Endothelial cell (in vitro differentiated cells): ENCODE measurements around the gene AP2A2. TPM values are rescaled to one million over a fixed set of nuclear protein-coding genes. Genes with fewer than 3 reads are reported as not detected.

Experiments used
- DNase-seq: peaks from one replicate; pipeline ENCODE4 v3.0.0; 2021; ENCODE audit warnings: low spot score
- H3K27ac Mint-ChIP-seq: one replicate; pipeline ENCODE4 v1.8.0; 2021; ENCODE audit warnings: mixed read lengths, inconsistent platforms; ENCODE audit not compliant: unreplicated experiment
- H3K27me3 Mint-ChIP-seq: one replicate; pipeline ENCODE4 v1.8.0; 2021; ENCODE audit warnings: mild to moderate bottlenecking, moderate library complexity, mixed read lengths, inconsistent platforms; ENCODE audit not compliant: unreplicated experiment
- H3K36me3 Mint-ChIP-seq: one replicate; pipeline ENCODE4 v1.8.0; 2021; ENCODE audit warnings: mild to moderate bottlenecking, low read depth, mixed read lengths, inconsistent platforms; ENCODE audit not compliant: unreplicated experiment
- H3K4me1 Mint-ChIP-seq: one replicate; pipeline ENCODE4 v1.8.0; 2021; ENCODE audit warnings: mild to moderate bottlenecking, mixed read lengths, inconsistent platforms; ENCODE audit not compliant: unreplicated experiment
- H3K4me3 Mint-ChIP-seq: one replicate; pipeline ENCODE4 v1.8.0; 2021; ENCODE audit warnings: mild to moderate bottlenecking, mixed read lengths, inconsistent platforms; ENCODE audit not compliant: unreplicated experiment
- H3K9me3 Mint-ChIP-seq: one replicate; pipeline ENCODE4 v1.8.0; 2021; ENCODE audit warnings: mixed read lengths, inconsistent platforms; ENCODE audit not compliant: unreplicated experiment
- total RNA-seq: library from RNA; stranded (reverse); fragmentation: NEBNext Ultra II Directional; extraction: Animal tissue kit (Norgen Biotek cat#: 25700); gene quantifications from one replicate; pipeline ENCODE4 v1.2.1, GENCODE V29; 2021; ENCODE audit not compliant: unreplicated experiment
- TF ChIP-seq, protein P1 (sequence below): fragments of 200-600 bp; sonication (generic); IDR thresholded peaks from one replicate; pipeline ENCODE4 v1.5.0; 2021; ENCODE audit warnings: antibody characterized with exemption; ENCODE audit not compliant: unreplicated experiment

Gene AP2A2
- total RNA-seq, 1 donor from 2014 or later = 287 TPM

DNA sequence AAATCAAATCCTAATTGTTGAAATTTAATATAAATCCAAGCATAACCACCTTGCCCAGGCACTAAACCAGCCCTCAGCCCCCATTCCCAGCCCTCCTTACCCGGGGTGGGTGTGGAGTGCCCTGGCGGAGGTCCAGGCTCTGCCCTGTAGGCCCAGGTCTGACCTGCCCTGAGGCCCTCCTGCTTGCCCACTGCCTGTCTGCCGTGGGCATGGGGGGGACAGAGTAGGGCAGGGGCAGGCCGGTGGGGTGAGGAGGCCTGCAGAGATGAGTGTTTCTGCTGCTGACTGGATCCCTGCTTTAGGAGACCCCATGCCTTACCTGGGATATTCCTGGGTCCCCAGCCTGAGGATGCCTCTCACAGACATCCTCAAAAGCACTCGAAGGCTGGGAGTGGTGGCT, 11.5 kb upstream of the AP2A2 start:
- Mint-ChIP-seq H3K27me3 (peaks cover 5% of the 10 kb centered on the region), H3K9me3 (no peaks in the 10 kb centered on the region), H3K36me3 (peaks cover under 1% of the 10 kb centered on the region), H3K4me1 (peaks cover 8% of the 10 kb centered on the region), H3K4me3 (no peak overlapping the region), H3K27ac (no peak overlapping the region)
- DNase-seq = no peak
- TF ChIP-seq, protein P1, sequence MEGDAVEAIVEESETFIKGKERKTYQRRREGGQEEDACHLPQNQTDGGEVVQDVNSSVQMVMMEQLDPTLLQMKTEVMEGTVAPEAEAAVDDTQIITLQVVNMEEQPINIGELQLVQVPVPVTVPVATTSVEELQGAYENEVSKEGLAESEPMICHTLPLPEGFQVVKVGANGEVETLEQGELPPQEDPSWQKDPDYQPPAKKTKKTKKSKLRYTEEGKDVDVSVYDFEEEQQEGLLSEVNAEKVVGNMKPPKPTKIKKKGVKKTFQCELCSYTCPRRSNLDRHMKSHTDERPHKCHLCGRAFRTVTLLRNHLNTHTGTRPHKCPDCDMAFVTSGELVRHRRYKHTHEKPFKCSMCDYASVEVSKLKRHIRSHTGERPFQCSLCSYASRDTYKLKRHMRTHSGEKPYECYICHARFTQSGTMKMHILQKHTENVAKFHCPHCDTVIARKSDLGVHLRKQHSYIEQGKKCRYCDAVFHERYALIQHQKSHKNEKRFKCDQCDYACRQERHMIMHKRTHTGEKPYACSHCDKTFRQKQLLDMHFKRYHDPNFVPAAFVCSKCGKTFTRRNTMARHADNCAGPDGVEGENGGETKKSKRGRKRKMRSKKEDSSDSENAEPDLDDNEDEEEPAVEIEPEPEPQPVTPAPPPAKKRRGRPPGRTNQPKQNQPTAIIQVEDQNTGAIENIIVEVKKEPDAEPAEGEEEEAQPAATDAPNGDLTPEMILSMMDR = no peak

DNA sequence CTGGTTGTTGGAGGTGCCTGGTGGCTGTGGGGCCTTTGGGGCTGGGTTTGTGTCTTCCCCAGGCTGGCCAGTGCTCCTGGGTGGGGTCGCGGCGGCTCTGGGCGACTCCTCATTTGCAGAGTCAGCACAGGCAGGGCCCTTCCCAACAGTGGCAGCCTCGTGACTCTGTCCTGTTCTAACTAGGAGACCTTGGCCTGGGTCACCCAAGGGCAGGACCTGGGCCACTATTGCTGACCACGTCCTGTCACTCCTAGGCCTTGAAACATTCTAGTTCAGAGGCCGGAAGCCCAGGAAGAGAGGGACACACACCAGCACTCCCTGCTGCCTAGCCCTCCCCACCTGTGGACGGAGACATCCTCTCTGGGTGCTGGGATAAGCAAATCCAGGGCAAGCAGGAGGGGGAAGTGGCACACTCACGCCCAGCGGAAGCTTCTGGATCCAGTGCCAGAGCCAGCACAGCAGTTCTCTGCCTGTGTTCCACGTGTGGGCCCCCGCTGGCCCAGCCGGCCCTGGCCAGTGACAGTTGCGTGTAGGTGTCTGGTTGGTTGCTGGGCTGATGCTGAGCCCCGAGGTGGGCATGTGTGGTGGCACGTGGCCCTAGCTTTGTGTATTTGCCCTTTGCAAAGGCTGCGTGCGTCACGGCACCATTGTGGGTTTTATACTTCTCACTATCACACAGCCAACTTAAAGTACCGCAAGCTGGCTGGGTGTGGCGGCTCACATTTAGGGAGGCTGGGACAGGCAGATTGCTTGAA, 10.7 kb upstream of the AP2A2 start:
- Mint-ChIP-seq H3K27ac (no peak overlapping the region), H3K36me3 (no peaks in the 10 kb centered on the region), H3K9me3 (no peaks in the 10 kb centered on the region), H3K4me3 (no peak overlapping the region), H3K27me3 (peaks cover 5% of the 10 kb centered on the region), H3K4me1 (peaks cover 4% of the 10 kb centered on the region)
- DNase-seq = no peak
- TF ChIP-seq, protein P1 = no peak

DNA sequence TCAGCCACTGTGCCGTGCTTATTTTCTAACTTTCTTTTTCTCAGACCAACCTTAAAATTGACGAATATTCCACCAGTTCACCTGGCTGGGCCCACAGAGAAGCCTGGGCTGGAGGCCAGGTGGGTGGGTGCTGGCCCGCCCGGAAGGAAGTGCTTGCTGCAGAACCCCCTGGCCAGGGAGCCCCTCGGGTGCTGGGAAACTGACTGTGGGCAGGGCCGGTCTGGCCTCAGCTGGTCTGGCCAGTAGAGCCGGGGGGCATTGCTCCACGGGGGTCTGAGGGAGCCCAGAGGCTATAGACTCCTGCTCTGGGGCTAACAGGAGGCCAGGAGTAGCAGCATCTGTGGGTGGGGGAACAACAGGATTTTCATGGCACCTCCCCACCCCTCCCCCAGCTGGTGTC, 8.2 kb upstream of the AP2A2 start:
- Mint-ChIP-seq H3K9me3 (no peaks in the 10 kb centered on the region), H3K36me3 (no peaks in the 10 kb centered on the region), H3K27ac (no peak overlapping the region), H3K27me3 (peaks cover 5% of the 10 kb centered on the region), H3K4me3 (no peak overlapping the region), H3K4me1 (no peaks in the 10 kb centered on the region)
- no peak for DNase-seq
- TF ChIP-seq, protein P1 = no peak

DNA sequence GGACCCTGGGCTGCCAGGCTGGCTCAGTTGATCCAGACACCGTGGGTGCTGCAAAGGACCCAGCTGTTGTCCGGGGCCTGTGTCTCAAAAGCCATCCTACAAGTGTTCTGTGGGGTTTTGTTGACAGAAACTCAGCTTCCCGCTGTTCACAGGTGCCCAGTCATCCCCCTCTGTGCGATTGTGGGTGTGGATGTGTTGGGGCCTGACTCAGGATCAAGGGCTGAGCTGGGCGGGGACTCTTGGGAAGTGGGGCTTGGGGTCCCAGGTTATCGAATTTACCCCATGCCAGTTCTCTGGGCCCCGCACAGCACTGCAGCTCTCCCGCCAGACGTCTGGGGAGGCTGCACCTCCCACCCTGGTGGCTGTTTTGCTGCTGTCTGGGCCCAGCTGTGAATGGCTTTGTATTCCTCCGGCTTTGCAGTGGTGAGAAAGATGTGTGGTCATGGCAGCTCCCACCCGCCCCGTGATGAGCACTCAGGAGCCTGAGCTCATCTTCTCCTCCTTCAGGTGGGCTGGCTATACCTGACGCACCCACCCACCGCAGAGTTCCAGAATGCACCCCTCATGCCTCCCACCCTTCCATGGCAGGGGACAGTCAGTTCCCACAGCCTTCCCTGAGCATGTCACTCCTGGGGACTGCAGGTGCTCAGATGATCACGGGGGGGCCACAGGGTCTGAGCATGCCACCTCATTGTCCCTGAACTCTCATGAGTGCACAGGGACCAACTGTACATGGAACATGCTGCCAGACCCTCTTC, 3.6 kb upstream of the AP2A2 start:
- TF ChIP-seq, protein P1 = no peak
- H3K4me3 Mint-ChIP-seq = no peak overlapping the region
- H3K4me1 Mint-ChIP-seq = peaks cover 9% of the 10 kb centered on the region
- H3K27ac Mint-ChIP-seq = no peak overlapping the region
- DNase-seq = no peak
- H3K9me3 Mint-ChIP-seq = no peaks in the 10 kb centered on the region
- peaks cover 9% of the 10 kb centered on the region for H3K36me3 Mint-ChIP-seq
- H3K27me3 Mint-ChIP-seq = peaks cover 8% of the 10 kb centered on the region
